HG03354 (cell line): ENCODE measurements around the gene STARD13.
"Not testable (repeated sequence)": the region's sequence is repeated elsewhere in the genome, so short reads cannot be mapped to it uniquely, and the experiment has no call there.

Source experiments
- ATAC-seq: cut with Tn5 transposase; IDR thresholded peaks from one replicate; pipeline ENCODE4 v1.9.1; 2021; ENCODE audit warnings: mild to moderate bottlenecking; ENCODE audit not compliant: unreplicated experiment, poor library complexity, severe bottlenecking

The STARD13 gene

GRCh38 chr13:33168321-33168960 is 117.1 kb downstream of the STARD13 start:
- no peak for ATAC-seq

- no peak for ATAC-seq
Observed at GRCh38 chr13:33167491-33167890, 118.1 kb downstream of the STARD13 start.

- ATAC-seq, result no peak
Observed at GRCh38 chr13:33165787-33166186, 119.8 kb downstream of the STARD13 start.

GRCh38 chr13:33164331-33164730 is 121.2 kb downstream of the STARD13 start:
- ATAC-seq, result no peak

GRCh38 chr13:33162725-33163124 is 122.8 kb downstream of the STARD13 start:
- ATAC-seq, result not testable (repeated sequence)

- no peak for ATAC-seq
Observed at GRCh38 chr13:33158816-33159215, 126.7 kb downstream of the STARD13 start.

- ATAC-seq, result no peak
Observed at GRCh38 chr13:33158271-33158670, 127.3 kb downstream of the STARD13 start.

GRCh38 chr13:33154911-33155310 is 130.6 kb downstream of the STARD13 start:
- no peak for ATAC-seq

GRCh38 chr13:33153421-33154404 is 131.8 kb downstream of the STARD13 start:
- no peak for ATAC-seq

- no peak for ATAC-seq
Observed at GRCh38 chr13:33152389-33152788, 133.2 kb downstream of the STARD13 start.

- ATAC-seq, result no peak
Observed at GRCh38 chr13:33150662-33151061, 134.9 kb downstream of the STARD13 start.

GRCh38 chr13:33150126-33150525 is 135.4 kb downstream of the STARD13 start:
- no peak for ATAC-seq

GRCh38 chr13:33147832-33148231 is 137.7 kb downstream of the STARD13 start:
- no peak for ATAC-seq

GRCh38 chr13:33146843-33147611 is 138.5 kb downstream of the STARD13 start:
- peak; percentile 91 for ATAC-seq

GRCh38 chr13:33145667-33146066 is 139.9 kb downstream of the STARD13 start:
- no peak for ATAC-seq

- no peak for ATAC-seq
Observed at GRCh38 chr13:33144358-33144784, 141.2 kb downstream of the STARD13 start.

GRCh38 chr13:33139780-33140535 is 145.6 kb downstream of the STARD13 start:
- no peak for ATAC-seq

GRCh38 chr13:33139184-33139583 is 146.4 kb downstream of the STARD13 start:
- no peak for ATAC-seq

- no peak for ATAC-seq
Observed at GRCh38 chr13:33138441-33138840, 147.1 kb downstream of the STARD13 start.
